K562 (cell line): ENCODE data around the gene UQCC2.

ENCODE experiments used
- CBX1 ChIP-seq: sonication (generic); IDR thresholded peaks from 2 replicates; pipeline ENCODE4 v1.6.1; 2016; ENCODE audit warnings: antibody characterized with exemption, low read depth, mild to moderate bottlenecking
- DPF2 ChIP-seq: fragments of 450-650 bp; IDR thresholded peaks from 2 replicates; pipeline ENCODE4 v1.6.1; 2016
- E2F3 ChIP-seq: fragments of 250-450 bp; sonication (Bioruptor Pico); IDR thresholded peaks from 2 replicates; pipeline ENCODE4 v1.4.0; 2020; ENCODE audit warnings: mild to moderate bottlenecking
- EP300 ChIP-seq: IDR thresholded peaks from 2 replicates; pipeline ENCODE4 v1.6.1; 2012; ENCODE audit warnings: low read length, improper control_type of control experiment
- FIP1L1 ChIP-seq: fragments of 200-400 bp; formaldehyde crosslinking; IDR thresholded peaks from 2 replicates; pipeline ENCODE4 v1.6.1; 2018; ENCODE audit warnings: mild to moderate bottlenecking, low read depth, low read length; ENCODE audit not compliant: poor library complexity, severe bottlenecking
- TOE1 ChIP-seq, 2 experiments: fragments of 450-650 bp in 1 of 2; sonication (generic) in 1 of 2; formaldehyde crosslinking in 1 of 2; IDR thresholded peaks; 2 replicates each; pipeline versions ENCODE4 v1.7.1 to v1.8.0; 2016 to 2022; ENCODE audit warnings: borderline replicate concordance in 2 of 2, mild to moderate bottlenecking in 2 of 2, antibody characterized with exemption in 1 of 2, inconsistent platforms in 1 of 2, low read depth in 1 of 2, missing genetic modification reagents in 1 of 2, moderate library complexity in 1 of 2
- TF ChIP-seq, protein P1 (sequence below): sonication (generic); formaldehyde crosslinking; IDR thresholded peaks from 2 replicates; pipeline ENCODE4 v1.5.0; 2020; ENCODE audit warnings: missing genetic modification reagents

DNA sequence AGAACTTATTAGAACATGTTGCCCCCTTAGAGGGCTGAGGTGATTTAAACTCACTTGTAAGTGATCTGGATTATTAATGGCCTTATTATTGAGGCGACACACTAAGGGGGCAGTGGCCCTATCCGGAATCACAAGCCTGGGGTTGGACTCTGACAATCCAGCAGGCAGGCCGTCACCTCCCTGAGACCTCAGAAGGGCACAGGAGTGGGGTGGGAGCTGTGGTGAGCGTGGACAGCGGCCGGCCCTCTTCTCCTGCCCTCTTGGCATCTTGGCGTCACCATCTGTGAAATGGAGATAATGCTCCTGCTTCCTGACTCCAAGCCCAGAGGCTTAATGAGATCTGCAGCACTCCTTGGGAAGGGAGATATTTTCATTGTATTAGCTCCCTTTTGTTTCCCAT lies 15.6 kb upstream of the UQCC2 start:
- TF ChIP-seq EP300 (no peak), DPF2 (no peak), CBX1 (no peak), FIP1L1 (no peak), TOE1 (IDR thresholded peaks at IDR 0.05; ENCODE audit: borderline replicate concordance) (no peak), TOE1 (CRISPR knock-in tag; IDR thresholded peaks at IDR 0.05; ENCODE audit: borderline replicate concordance, low read depth) (no peak), E2F3 (CRISPR knock-in tag) (no peak)
- TF ChIP-seq, protein P1, sequence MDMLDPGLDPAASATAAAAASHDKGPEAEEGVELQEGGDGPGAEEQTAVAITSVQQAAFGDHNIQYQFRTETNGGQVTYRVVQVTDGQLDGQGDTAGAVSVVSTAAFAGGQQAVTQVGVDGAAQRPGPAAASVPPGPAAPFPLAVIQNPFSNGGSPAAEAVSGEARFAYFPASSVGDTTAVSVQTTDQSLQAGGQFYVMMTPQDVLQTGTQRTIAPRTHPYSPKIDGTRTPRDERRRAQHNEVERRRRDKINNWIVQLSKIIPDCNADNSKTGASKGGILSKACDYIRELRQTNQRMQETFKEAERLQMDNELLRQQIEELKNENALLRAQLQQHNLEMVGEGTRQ, result no peak
